ENCODE measurements around the gene PLAAT4.
"Not testable (repeated sequence)": the region's sequence is repeated elsewhere in the genome, so short reads cannot be mapped to it uniquely, and the experiment has no call there.

Gene PLAAT4

DNA sequence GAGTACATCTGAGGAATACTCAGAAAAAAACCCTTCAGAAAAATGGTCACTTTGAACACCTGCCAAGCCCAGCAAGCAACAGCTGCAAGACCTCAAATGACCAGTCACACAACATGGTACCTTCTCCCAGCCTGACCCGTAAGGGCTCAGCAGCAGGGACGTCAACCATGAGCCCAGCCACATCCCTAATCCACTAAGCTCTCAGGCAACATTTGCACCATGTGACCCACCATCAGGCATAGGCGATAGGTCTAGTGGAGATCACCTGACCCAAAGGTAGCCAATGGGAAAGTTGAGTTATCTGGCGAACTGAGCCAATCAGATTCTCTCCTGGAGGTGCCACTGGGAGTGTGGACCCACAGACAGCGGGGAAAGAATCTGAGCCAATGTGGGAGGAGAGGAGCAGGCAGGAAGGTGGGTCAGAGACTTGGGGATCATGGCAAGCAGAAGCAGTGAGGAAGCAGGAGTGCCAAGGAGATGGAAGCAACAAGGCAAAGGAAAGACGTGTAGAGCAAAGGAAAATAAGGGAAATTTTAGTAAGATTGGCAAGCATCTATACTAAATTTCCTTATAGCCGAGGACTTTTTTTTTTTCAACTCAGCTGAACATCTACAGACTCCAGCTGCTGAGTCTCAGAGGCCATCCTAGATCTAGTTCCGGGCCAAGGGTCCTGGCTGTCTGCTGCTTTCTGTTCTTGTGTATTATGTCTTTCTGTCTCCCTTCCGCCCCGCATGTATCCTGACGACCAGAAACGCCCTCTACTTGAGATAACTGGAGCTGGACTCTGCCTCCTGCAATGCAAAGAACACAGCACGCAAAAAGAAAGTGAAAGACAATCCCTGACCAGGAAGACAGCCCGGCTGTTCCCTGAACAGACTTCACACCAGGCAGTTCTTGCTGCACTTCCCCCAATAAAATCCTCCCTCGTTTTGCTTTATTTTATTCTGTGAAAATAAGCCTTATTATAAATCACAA lies 37.6 kb downstream of the PLAAT4 start:
- peak; percentile 79 to 82 for DNase-seq

DNA sequence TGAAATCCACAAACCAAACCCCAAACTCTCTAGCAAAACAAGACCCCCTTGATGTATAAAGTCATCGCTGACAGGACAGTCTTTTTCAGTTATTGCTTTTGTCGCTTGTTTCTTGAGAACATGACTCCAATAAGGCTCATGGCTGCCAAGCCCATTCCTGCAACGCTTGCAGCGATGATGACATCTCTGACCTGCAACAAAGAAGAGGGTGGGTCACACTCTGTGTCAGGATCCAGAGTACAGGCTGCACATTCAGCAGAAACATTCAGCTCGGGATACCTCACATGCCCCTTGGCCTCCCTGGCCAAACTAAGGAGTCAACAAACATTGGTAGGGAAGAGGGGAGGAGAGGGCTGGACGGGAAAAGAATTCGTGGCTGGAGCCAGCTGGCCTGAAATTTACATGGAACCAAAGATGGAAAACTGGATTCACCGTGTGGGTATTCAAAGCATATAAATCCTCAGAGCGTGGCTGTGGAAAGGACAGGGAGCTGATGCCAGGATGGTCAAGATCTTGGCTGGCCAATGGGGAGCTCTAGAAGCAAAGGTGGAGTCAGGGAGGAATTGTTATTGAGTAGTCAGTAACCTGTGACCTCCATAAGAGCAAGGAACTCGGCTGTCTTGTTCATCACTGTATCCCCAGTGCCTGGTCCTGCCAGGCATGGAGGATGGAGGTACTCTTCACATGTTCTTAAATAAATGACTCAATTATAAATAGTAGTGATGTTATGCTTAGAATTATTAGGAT lies 38.4 kb downstream of the PLAAT4 start:
- no peak for DNase-seq

DNA sequence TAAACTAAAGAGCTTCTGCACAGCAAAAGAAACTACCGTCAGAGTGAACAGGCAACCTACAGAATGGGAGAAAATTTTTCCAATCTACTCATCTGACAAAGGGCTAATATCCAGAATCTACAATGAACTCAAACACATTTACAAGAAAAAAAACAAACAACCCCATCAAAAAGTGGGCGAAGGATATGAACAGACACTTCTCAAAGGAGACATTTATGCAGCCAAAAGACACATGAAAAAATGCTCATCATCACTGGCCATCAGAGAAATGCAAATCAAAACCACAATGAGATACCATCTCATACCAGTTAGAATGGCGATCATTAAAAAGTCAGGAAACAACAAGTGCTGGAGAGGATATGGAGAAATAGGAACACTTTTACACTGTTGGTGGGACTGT lies 42.3 kb downstream of the PLAAT4 start:
- DNase-seq = not testable (repeated sequence)

DNA sequence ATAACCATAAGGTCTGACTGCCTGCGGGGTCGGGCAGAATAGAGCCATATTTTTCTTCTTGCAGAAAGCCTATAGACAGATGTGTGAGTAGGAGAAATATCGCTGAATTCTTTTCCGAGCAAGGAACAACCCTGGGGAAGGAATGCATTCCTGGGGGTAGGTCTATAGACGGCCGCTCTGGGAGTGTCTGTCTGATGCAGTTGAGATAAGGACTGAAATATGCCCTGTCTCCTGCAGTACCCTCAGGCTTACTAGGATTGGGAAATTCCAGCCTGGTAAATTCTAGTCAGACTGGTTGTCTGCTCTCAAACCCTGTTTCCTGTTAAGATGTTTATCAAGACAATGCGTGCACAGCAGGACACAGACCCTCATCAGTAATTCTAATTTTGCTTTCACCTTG lies 44.6 kb downstream of the PLAAT4 start:
- DNase-seq = not testable (repeated sequence)

DNA sequence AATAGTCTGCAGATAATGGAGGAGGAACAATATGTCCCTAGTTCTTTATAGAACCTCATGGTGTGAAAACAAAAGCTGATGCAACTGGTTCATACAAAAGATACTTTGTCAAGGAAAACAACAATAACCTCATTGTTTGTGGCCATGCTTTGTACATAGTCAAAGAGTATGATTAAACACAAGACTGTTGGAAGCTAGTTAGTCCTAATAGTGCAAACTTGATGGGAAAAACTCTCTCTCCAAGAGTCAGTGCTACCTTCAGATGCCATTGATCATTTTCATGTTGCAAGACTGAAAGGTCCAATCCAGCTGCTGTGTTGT lies 46.7 kb downstream of the PLAAT4 start:
- no peak for DNase-seq

DNA sequence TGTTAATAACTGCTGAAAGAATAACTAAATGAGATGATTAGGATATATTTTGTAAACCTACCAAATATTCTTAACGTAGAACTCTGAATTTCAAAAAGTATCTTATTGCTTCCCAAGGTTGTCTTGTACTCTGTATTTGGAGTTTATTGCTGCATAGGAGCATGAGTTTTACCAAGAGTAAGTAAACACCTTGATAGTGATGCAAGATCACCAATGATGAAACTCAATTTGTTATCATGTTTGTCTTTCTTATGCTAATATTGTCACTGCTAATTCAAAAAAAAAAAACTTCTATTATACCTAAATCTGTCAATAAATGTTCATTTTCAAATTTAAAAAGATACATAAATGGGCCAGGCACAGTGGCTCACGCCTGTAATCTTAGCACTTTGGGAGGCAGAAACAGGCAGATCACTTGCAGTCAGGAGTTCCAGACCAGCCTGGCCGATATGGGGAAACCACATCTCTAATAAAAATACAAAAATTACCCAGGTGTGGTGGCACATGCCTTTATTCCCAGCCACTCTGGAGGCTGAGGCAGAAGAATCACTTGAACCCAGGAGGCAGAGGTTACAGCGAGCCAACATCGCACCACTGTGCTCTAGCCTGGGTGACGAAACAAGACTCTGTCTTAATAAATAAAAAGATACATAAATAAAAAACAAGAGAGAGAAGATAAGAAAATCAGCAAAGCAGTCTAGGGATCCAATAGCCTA lies 50.0 kb downstream of the PLAAT4 start:
- no peak for DNase-seq

DNA sequence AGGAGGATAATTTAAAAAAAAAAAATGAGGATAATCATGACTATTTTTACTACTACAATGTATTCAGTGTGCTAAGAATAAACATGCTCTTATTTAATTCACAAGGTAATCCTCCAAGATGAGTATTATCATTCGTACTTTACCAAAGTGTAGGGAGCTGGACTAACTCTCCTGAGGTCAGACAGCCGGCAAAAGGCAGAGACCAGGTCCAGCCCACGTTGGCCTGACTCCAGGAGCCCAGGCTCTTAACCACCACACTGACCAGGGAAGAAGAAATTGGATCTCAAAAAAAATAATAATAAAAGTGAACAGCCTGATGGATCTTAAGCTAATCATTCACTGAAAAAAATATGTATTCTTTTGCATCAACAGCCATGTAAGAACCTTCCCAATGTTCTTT lies 52.4 kb downstream of the PLAAT4 start:
- no peak for DNase-seq

DNA sequence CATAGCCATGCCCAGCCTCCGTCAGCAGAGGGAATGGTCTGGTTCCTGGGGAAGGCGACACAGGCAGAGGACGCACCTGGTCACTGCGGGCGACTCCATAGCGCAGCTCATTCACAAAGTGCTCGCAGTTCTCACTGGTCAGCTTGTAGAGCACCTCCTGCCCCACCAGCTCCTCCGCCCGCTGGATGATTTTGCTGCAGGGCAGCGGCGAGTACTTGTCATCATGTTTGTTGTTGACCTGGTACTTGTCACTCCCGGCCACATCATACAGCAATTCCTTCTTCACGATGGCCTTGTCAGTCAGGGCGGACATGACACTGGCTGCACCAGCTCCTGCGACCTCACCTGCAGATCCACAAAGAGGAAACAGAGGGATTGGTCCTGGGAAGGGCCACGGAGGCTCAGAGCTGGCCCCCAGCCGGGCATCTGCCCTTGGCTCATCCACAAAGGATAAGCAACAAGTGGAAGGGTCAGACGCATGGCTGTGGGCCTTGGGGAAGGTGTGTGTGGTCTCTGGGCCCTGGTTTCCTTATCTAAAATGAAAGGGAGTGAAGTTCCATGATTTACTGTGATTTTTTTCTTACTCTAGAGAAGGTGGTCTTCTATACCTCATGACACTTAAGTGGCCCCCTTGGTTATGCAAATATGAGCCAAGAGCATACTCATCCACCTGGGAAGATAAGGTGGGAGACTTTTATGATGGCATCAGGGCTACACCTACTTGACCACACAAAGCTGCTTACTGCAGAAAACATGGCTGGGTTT lies 53.6 kb downstream of the PLAAT4 start:
- no peak for DNase-seq

DNA sequence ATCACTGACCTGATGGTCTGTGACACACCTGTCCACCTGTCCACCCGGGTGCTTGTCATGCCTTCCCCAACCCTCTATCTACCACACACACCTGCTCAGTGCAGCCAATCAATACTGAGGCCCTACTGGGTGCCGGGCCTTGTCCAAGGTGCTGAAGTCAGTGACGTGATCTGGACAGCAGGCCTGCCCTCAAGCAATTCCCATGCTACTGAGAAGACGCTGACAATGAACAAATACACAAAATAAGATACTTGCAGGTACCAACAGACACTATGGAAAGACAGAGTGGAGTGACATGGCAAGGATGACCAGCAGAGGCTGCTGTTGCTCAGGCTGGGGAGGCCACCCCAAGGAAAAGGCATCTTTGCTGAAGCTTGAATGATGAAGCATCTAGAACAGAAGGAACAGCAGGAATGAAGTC lies 56.4 kb downstream of the PLAAT4 start:
- peak; percentile 16 to 56 for DNase-seq

DNA sequence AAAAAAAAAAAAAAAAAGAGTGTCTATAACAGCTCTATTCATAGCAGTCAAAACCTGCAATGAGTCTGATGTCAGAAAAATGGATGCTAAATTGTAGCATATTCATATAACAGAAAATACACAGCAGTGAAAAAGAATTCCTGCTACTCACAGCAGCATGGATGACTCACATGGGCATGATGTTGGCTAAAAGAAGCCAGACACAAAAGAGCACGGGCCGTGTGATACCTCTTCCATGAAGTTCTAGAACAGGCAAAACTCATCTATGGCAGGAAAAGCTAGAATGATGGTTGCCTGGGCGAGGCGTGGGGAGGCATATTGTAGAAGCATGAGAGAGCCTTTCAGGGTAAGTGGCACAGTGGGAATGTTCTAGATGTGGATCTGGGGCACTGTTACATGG lies 58.7 kb downstream of the PLAAT4 start:
- DNase-seq = no peak

Measured in Kasumi-1 (cell line).